Mesothelial cell of epicardium (in vitro differentiated cells): ENCODE measurements around the gene P3H3. TPM values are rescaled to one million over a fixed set of nuclear protein-coding genes. Genes with fewer than 3 reads are reported as not detected.

ENCODE experiments used
- DNase-seq, 2 experiments: peaks; one replicate each; pipeline ENCODE4 v3.0.0; 2021; ENCODE audit warnings: low spot score in 2 of 2; ENCODE audit not compliant: unreplicated experiment in 2 of 2
- H3K27ac Mint-ChIP-seq: 2 replicates; pipeline ENCODE4 v1.8.0; 2021; ENCODE audit warnings: mixed read lengths
- H3K27me3 Mint-ChIP-seq: 2 replicates; pipeline ENCODE4 v1.8.0; 2021; ENCODE audit warnings: low read depth, mixed read lengths
- H3K36me3 Mint-ChIP-seq: 2 replicates; pipeline ENCODE4 v1.8.0; 2021; ENCODE audit warnings: mixed read lengths
- H3K4me1 Mint-ChIP-seq: 2 replicates; pipeline ENCODE4 v1.8.0; 2021; ENCODE audit warnings: mixed read lengths
- H3K4me3 Mint-ChIP-seq: 2 replicates; pipeline ENCODE4 v1.8.0; 2021; ENCODE audit warnings: mild to moderate bottlenecking, moderate library complexity, mixed read lengths
- H3K9me3 Mint-ChIP-seq: 2 replicates; pipeline ENCODE4 v1.8.0; 2021; ENCODE audit warnings: mixed read lengths
- total RNA-seq: library from RNA; stranded (reverse); gene quantifications from 3 replicates; pipeline ENCODE4 v1.2.1, GENCODE V29; 2021
- TF ChIP-seq, protein P1 (sequence below): fragments of 200-600 bp; sonication (generic); IDR thresholded peaks from one replicate; pipeline ENCODE4 v1.5.0; 2021; ENCODE audit warnings: antibody characterized with exemption; ENCODE audit not compliant: unreplicated experiment

P3H3 gene
- total RNA-seq, 1 donor from 2014 or later = 83.8 TPM

DNA sequence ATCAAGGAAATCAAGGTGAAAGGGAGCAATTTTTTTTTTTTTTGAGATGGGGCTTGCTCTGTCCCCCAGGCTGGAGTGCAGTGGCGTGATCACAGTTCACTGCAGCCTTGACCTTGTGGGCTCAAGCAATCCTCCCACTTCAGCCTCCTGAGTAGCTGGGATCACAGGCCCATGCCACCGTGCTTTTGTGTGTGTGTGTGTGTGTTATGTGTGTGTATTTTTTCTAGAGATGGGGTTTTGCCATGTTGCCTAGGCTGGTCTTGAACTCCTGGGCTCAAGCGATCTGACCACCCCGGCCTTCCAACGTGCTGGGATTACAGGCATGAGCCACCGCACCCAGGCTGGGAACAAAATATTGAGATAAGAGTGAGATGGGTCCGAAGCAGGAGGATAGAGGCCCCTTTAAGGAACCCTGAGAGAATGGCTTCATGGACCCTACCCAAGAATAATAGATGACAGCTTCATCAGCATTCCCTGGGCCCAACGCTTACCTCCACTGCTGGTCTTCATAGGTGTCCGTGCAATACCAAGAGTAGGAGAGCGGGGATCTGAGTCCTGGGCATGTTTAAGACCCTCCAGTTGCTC is 21.9 kb downstream of the P3H3 start:
- Mint-ChIP-seq H3K27ac (peak overlapping the region; percentile 47), H3K9me3 (no peaks in the 10 kb centered on the region), H3K27me3 (no peaks in the 10 kb centered on the region), H3K4me3 (peak overlapping the region; percentile 95), H3K4me1 (peaks cover 32% of the 10 kb centered on the region), H3K36me3 (peaks cover 20% of the 10 kb centered on the region)
- no peak for DNase-seq
- TF ChIP-seq, protein P1, sequence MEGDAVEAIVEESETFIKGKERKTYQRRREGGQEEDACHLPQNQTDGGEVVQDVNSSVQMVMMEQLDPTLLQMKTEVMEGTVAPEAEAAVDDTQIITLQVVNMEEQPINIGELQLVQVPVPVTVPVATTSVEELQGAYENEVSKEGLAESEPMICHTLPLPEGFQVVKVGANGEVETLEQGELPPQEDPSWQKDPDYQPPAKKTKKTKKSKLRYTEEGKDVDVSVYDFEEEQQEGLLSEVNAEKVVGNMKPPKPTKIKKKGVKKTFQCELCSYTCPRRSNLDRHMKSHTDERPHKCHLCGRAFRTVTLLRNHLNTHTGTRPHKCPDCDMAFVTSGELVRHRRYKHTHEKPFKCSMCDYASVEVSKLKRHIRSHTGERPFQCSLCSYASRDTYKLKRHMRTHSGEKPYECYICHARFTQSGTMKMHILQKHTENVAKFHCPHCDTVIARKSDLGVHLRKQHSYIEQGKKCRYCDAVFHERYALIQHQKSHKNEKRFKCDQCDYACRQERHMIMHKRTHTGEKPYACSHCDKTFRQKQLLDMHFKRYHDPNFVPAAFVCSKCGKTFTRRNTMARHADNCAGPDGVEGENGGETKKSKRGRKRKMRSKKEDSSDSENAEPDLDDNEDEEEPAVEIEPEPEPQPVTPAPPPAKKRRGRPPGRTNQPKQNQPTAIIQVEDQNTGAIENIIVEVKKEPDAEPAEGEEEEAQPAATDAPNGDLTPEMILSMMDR = no peak

DNA sequence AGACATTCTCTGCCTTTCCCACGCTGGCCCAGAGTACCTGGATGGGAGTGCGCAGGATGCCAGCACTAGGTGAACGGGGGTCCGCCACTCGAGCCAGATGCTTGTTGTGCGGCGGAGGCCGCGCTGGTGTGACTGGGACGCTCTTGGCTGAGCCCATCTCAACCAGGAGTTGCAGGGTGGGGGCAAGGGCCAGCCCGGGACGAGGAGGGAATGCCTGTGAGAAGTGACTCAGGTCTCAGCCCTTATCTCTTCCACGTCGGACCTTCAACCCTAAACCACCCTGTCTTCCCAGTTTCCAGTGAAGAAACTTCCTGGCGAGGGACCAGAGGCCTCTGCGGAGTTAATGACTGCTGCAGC is 22.6 kb downstream of the P3H3 start:
- Mint-ChIP-seq H3K4me3 (peak overlapping the region; percentile 95), H3K27me3 (no peaks in the 10 kb centered on the region), H3K9me3 (no peaks in the 10 kb centered on the region)

DNA sequence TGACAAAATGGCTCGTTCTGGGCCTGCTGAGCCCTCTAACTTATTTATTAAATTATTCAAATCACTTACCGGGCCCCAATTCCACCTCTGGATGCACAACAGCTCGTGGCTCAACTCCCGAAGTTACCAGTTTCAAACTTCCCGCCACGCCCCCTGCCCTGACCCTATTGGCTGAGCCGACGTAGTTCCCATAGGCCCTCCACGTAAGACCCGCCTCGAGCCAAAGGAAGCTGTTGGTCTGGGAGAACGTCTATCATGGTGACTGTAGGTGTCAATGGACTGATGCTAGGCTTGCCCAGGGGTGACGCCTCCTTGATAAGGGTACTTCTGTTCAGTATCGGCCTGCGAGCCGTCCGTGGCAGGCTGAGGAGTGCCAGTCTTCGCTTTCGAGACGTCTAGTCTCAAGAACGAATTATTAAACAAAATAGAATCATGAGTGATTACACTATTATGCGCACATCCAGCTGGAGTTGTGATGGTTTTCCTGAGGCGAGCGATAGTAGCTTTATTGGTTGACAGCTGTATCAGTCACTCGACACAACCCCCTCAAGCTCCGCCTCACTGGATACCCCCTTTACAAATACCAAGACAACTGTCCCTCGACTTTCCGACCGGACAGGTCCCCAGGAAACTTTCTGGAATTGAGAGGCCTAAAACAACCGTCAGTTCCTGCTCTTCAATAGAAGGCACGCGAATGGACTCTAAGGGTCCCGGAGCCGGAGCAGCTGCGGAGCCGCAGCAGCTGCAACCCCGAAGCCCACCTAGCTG is 23.1 kb downstream of the P3H3 start, which contains the start of gene CDCA3:
TSS of gene CDCA3 (minus strand) at position 134 of the 768 bp plus-strand sequence. CDS start 334 bp downstream, outside the sequence.
- Mint-ChIP-seq H3K4me3 (peak within 1 kb of the TSS; percentile 95), H3K27me3 (no peaks in the 10 kb centered on the region), H3K4me1 (peaks cover 32% of the 10 kb centered on the region), H3K9me3 (no peaks in the 10 kb centered on the region), H3K36me3 (peaks cover 19% of the 10 kb centered on the region), H3K27ac (peak within 1 kb of the TSS; percentile 96)
- TF ChIP-seq, protein P1 = no peak
- DNase-seq = peak; percentile 85 to 94

More for the DNA sequence above, 22.6 kb downstream of the P3H3 start:
- Mint-ChIP-seq H3K27ac (peak overlapping the region; percentile 96), H3K36me3 (peaks cover 20% of the 10 kb centered on the region), H3K4me1 (peaks cover 32% of the 10 kb centered on the region)
- no peak for DNase-seq
- TF ChIP-seq, protein P1 = no peak

DNA sequence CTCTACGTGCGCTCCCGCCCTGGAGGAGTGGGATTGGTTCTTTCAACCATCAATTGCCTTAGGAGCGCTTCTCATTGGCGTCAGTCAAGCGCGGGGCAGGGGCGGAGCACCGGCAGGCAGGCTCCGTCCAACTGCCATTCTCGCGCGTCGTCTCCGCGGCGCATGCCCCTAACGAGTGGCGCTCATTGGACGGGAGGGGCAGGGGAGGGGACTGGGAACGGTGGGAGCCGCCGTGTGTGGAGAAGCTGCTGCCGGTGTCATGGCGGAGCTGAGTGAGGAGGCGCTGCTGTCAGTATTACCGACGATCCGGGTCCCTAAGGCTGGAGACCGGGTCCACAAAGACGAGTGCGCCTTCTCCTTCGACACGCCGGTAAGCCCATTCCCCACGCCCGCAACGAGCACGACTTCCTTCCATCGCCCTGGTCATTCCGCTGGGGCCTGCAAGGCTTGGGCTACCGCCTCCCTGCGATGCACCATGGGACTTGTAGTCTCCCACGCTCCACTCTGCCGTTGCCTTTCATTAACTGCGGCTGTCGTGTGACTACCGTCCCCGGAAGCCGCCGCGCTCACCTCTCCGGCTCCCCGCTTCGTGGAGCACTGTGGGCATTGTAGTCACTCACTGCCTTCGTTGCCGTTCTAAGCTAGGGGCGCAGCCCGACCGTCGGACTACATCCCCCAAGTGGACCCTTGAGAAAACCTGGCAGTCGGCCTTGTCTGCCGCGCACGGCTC is 23.9 kb downstream of the P3H3 start, which contains the start of gene USP5:
TSS of gene USP5 (plus strand) at position 230 of the 730 bp plus-strand sequence. CDS start at position 260, 30 bp downstream.
- no peaks in the 10 kb centered on the region for H3K9me3 Mint-ChIP-seq
- H3K4me3 Mint-ChIP-seq = peak within 1 kb of the TSS; percentile 95
- peaks cover 17% of the 10 kb centered on the region for H3K36me3 Mint-ChIP-seq
- peak; percentile 95 to 97 for DNase-seq
- TF ChIP-seq, protein P1 = no peak
- H3K27me3 Mint-ChIP-seq = no peaks in the 10 kb centered on the region
- peaks cover 32% of the 10 kb centered on the region for H3K4me1 Mint-ChIP-seq
- peak within 1 kb of the TSS; percentile 96 for H3K27ac Mint-ChIP-seq

DNA sequence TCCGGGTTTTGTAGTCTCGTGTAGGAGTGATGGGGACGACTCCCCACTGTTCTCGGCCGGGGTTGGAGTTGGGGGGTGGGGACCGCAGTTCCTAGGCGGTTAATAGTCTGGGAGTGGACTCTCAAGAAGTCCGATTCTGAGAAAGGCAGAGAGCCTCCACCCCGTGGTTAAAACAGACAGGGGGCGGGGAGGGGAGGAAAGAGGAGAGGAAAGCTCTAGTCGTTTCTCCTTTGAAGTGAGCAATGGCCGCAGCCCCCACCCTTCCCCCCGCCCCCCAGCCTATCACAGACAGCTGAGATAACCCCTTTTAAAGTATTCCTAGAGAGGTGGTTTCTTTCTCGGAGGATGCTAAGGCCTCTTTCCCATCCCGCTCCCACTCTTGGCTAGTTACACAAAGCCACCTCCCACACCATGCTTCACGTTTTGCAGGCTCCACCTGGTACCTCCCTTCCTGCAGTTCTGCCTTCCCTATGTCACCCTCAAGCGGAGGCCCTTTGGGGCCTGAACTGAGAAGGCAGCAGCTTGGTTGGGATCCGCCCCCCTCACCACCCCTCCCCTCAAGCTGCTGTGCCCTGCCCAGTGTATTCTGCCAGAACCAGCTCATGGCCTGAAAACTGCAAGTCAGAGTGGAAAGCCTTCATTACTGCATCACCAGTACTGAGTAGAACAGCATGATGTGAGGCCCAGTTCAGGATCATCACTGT is 24.6 kb downstream of the P3H3 start:
- H3K27me3 Mint-ChIP-seq = no peaks in the 10 kb centered on the region
- peak overlapping the region; percentile 96 for H3K27ac Mint-ChIP-seq
- H3K4me3 Mint-ChIP-seq = peak overlapping the region; percentile 95
- H3K36me3 Mint-ChIP-seq = peaks cover 21% of the 10 kb centered on the region
- TF ChIP-seq, protein P1 = no peak
- H3K9me3 Mint-ChIP-seq = no peaks in the 10 kb centered on the region
- peaks cover 32% of the 10 kb centered on the region for H3K4me1 Mint-ChIP-seq
- DNase-seq = peak in 1 of 2 experiments; percentile 51
